Omental fat pad (tissue), 4 donors: ENCODE measurements around the gene CLEC2A. TPM values are rescaled to one million over a fixed set of nuclear protein-coding genes. Genes with fewer than 3 reads are reported as not detected.
"Not testable (repeated sequence)": the region's sequence is repeated elsewhere in the genome, so short reads cannot be mapped to it uniquely, and the experiment has no call there.

Experiments
- ATAC-seq: fragments of 150-250 bp; one replicate; pipeline ENCODE4 v1.9.1; 2016; ENCODE audit warnings: mild to moderate bottlenecking, moderate library complexity; ENCODE audit not compliant: low FRiP score
- DNase-seq: peaks from one replicate; pipeline ENCODE4 v3.0.0-alpha.2; 2019; ENCODE audit warnings: low spot score
- total RNA-seq, 4 donors: library from RNA; depleted of rRNA; stranded (reverse); fragments of >200 nt; gene quantifications; one replicate each; pipeline ENCODE4 v1.1.0, GENCODE V29; 2016
- TF ChIP-seq, protein P1 (sequence below), 3 donors: fragments of 450-650 bp; IDR thresholded peaks; one replicate each; pipeline ENCODE4 v1.5.1; 2016 to 2017; ENCODE audit warnings: antibody characterized with exemption in 3 of 3, mild to moderate bottlenecking in 3 of 3, moderate library complexity in 2 of 3

The CLEC2A gene, protein sequence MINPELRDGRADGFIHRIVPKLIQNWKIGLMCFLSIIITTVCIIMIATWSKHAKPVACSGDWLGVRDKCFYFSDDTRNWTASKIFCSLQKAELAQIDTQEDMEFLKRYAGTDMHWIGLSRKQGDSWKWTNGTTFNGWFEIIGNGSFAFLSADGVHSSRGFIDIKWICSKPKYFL
- total RNA-seq = not detected

DNA sequence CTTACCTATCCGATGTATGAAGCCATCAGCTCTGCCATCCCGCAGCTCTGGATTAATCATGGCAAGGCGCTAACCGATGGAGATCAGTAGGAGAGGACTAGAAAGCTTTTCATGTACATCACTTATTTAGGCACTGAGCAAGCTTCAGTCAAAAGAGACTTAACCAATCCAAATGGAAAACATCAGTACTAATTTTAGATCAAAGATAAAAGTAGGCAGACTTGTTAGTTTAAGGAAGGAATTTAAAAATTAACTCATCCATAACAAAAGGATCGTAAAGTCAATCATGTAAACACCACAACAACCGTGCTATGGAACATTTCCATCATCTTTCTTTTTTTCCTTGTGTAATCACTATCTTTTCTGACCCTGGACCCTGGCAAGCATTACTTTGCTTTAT is at the start of gene CLEC2A:
Gene CLEC2A (minus strand): TSS at position 101 of the 400 bp plus-strand sequence. CDS start 41 bp downstream, at position 60.
- ATAC-seq (no peak), DNase-seq (no peak)
- TF ChIP-seq, protein P1, sequence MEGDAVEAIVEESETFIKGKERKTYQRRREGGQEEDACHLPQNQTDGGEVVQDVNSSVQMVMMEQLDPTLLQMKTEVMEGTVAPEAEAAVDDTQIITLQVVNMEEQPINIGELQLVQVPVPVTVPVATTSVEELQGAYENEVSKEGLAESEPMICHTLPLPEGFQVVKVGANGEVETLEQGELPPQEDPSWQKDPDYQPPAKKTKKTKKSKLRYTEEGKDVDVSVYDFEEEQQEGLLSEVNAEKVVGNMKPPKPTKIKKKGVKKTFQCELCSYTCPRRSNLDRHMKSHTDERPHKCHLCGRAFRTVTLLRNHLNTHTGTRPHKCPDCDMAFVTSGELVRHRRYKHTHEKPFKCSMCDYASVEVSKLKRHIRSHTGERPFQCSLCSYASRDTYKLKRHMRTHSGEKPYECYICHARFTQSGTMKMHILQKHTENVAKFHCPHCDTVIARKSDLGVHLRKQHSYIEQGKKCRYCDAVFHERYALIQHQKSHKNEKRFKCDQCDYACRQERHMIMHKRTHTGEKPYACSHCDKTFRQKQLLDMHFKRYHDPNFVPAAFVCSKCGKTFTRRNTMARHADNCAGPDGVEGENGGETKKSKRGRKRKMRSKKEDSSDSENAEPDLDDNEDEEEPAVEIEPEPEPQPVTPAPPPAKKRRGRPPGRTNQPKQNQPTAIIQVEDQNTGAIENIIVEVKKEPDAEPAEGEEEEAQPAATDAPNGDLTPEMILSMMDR (IDR thresholded peaks at IDR 0.05) = no peak

DNA sequence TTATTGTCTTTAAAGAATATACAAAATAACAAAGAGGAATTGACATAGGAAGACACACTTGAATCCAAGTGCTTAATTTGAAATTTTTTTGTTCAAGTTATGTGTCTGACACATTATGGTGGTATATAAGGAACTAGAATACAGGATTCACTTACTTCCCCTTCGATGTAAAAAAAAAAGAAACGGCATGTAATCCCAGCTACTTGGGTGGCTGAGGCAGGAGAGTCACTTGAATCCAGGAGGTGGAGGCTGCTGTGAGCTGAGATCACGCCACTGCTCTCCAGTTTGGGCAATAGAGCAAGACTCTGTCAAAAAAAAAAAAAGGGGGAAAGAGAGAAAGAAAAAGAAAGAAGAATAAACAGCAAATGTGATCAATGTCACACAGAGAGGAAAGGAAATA is 48.0 kb upstream of the CLEC2A start:
- ATAC-seq (no peak), DNase-seq (no peak)
- TF ChIP-seq, protein P1 (IDR thresholded peaks at IDR 0.05) = no peak

DNA sequence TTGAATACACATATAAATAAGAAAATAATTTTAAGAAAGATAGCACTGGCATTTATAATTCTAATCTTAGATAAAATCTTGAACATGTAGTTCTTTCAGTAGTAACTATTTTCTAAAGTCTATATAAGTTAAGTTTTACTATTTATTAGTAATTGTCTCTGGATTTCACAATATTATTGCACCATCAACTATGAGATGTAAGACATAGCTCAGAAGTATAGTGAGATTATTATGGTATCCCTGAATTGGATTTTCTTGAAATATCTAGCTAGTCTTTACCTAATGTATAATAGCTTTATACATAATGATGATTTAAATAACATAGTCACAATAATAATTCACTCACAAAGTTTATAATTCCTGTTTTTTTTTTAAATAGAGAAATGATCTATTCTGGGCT is 45.7 kb upstream of the CLEC2A start:
- DNase-seq (no peak), ATAC-seq (no peak)
- TF ChIP-seq, protein P1 (IDR thresholded peaks at IDR 0.05) = no peak

DNA sequence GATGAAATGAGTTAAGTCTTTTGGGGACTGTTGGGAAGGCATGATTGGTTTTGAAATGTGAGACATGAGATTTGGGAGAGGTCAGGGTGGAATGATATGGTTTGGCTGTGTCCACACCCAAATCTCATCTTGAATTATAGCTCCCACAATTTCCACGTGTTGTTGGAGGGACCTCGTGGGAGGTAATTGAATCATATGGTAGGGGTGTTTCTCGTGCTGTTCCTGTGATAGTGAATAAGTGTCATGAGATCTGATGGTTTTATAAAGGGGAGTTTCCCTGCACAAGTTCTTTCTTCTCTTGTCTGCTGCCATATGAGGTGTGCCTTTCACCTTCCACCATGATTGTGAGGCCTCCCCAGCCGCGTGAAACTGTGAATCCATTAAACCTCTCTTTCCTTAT is 44.5 kb upstream of the CLEC2A start:
- not testable (repeated sequence) for ATAC-seq, DNase-seq

DNA sequence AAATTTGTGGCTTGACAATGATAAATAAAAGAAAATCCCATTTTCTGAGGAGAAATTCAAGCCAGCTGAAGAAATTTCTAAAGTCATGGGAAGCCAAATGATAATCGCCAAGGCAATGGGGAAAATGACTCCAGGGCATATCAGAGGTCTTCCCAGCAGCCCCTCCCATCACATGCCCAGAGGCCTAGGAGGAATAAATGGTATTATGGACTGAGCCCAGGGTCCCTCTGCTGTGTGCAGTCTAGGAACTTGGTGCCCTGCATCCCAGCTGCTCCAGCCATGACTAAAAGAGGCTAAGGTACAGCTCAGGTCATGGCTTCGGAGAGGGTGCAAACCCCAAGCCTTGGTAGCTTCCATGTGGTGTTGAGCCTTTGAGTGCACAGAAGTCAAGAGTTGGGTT is 43.4 kb upstream of the CLEC2A start:
- TF ChIP-seq, protein P1 (IDR thresholded peaks at IDR 0.05) = no peak

DNA sequence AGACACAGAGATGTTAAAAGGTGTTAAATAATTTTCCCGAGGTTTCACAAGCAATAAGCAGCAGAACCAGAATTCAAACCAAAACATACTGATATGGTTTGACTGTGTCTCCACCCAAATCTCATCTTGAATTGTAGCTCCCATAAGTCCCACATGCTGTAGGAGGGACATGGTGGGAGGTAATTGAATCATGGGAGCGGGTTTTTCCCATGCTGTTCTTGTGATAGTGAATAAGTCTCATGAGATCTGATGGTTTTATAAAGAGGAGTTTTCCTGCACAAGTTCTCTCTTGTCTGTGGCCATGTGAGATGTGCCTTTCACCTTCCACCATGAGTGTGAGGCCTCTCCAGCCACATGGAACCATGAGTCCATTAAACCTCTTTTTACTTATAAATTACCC is 42.6 kb upstream of the CLEC2A start:
- ATAC-seq, DNase-seq: not testable (repeated sequence)

More for the DNA sequence above, 43.4 kb upstream of the CLEC2A start:
- ATAC-seq = no peak
- DNase-seq = no peak

DNA sequence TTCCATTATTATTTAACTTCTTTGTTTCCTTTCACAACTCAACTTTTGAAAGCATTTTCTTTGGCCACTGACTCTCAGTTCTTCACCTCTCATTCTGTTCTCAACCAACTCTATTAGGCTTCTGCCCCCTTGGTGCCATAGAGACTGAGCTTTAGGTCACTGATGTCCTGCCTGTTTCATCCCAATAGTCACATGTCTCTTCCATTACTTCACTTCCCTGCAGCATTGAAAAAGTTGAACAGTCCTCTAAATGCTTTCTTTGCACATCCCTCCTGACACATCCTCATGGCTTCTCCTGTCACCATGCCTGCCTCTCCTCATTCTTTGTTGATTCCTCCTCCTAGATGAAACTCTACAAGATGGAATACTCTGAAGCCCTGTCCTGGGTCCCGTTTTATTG is 41.8 kb upstream of the CLEC2A start:
- no peak for DNase-seq
- no peak for ATAC-seq
- TF ChIP-seq, protein P1 (IDR thresholded peaks at IDR 0.05) = no peak

DNA sequence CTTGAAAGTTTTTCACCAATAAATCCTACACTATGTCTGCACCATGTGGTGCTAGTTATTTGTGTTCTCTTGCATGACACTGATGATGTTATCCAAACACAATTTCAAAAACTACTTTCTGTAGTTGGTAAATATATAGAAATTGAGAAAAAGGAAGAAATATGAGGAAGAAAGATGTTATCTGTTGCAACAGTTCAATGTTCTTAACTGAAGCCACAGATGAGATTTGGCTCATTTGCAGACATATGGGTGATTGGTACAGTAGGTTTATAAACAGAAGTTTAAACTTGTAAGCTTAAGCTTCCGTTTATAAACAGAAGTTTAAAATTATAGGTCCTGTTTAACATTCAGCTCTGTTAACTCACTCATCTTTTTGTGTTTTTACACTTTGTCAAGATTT is 39.0 kb upstream of the CLEC2A start, which contains the start of gene CLEC12A:
Gene CLEC12A (plus strand): TSS at position 229 of the 400 bp plus-strand sequence. CDS start 188 bp downstream, outside the sequence.
- ATAC-seq = no peak
- DNase-seq = no peak
- TF ChIP-seq, protein P1 (IDR thresholded peaks at IDR 0.05) = no peak
